HTERT RPE-1 (cell line): ENCODE data around the gene FURIN.
"Not testable (repeated sequence)": the region's sequence is repeated elsewhere in the genome, so short reads cannot be mapped to it uniquely, and the experiment has no call there.

ENCODE experiments used
- in situ Hi-C: fragments of 300-500 bp; cut with MboI; formaldehyde crosslinking; loops from 4 replicates; pipeline ENCODE4 v1.14.3; 2020; ENCODE audit warnings: low sequenced_read_pairs

The FURIN gene

DNA sequence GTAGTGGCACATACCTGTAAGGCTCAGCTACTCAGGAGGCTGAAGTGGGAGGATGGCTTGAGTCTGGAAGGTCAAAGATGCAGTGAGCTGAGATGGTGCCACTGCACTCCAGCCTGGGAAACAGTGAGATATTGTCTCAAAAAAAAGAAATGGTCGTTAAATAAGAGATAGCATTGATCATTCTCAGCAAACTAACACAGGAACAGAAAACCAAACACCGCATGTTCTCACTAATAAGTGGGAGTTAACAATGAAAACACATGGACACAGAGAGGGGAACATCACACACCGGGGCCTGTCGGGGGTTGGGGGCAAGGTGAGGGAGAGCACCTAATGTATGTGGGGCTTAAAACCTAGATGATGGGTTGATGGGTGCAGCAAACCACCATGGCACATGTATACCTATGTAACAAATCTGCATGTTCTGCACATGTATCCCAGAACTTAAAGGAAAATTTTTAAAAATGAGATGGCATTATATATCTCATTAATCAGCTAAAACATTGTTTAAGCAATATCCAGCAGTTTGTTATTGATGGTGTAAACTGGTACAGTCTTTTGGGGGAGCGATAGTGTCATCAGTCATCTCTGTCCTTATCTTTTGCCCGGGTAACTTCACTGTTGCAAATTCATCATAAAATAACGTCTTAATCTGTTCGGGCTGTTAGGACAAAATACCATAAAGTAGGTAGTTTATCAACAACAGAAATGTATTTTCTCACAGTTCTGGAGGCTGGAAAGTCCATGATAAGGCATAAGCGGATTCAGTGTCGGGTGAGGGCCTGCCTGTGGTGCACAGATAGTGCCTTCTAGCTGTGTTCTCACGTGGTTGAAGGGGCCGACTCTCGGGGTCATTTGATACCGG is 33.0 kb downstream of the FURIN start:
- in situ Hi-C loops, result no loop called here

DNA sequence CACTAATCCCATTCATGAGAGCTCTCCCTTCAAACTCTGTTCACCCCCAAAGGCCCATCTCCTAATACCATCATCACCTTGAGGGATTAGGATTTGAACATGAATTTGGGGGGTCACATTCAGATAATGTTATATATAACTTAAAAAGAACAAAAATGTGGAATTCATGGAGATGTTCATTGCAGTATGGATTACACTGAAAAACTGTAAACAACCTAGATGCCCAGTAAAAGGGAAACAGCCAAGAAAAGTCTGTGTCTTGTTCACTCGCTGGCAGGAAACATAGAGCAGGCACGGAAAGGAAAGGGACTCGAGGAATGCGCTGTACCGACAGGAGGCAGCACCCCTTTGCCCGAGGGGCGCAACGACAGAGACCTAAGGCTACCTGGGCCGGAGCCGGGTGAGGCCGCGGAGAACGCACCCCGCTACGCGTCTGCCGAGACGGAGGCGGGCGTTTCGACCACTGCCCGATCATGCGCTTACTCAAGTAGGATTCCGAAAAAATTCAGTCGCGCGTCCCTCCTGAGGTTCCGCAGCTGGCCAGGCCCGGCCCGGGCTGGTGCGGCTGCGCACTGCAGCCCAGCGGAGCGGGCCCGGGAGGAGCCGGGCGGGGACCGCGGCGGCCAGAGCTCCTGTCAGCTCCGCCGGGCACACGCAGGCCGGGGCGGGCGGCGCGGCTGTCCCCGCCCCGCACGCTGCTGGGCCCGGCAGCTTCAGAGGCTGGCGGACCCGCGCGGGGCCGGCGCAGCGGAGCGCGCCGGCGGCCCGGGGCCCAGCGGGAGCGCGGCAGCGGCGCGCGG is 33.9 kb downstream of the FURIN start:
- in situ Hi-C loops, result no loop called here

DNA sequence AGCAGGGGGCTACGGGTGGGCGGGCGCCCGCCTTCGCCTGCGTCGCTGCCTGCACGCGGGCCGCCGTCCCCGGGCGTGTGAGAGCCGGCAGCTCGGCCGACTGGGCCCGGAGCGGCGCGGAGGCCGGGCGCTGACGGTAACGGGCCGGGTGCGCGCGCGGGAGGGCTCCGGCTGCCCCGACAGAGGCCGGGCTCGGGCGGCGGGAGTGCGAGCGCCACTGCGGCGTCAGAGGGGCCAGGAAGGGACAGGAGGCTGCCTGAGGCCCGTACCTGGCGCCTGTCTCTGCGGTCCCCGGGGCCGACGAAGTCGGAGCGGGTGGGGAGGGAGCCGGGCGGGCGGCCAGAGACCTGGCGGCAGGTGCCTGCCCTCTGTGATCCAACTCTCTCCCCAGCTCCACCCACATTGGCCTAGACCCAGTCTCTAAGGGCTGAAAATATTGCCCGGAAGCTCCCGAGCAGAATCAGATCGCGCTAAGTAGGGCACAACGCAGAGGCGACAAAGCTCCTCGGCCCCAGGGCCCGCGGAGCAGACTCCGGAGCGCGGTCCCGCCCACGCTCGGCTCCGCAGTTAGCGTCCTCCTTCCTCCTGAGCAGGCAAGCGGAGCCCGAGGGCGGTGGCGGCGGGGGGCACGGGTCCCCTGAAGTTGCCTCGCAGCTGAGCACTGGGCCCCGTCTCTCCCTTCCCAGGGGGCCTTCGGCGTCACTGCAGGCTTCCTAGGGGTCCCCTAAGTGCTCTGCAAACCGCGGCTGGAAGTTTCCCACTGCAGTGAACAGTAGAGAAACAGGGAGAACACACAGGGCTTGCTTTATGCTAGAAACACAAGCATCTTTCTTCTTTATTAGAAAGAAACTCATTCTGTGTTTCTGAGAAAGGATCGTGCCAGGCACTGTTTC is 34.7 kb downstream of the FURIN start, which contains the start of gene MAN2A2:
Gene MAN2A2 (plus strand): TSS at position 463 of the 893 bp plus-strand sequence. CDS start 906 bp downstream, outside the sequence.
- in situ Hi-C loops, result no loop called here

DNA sequence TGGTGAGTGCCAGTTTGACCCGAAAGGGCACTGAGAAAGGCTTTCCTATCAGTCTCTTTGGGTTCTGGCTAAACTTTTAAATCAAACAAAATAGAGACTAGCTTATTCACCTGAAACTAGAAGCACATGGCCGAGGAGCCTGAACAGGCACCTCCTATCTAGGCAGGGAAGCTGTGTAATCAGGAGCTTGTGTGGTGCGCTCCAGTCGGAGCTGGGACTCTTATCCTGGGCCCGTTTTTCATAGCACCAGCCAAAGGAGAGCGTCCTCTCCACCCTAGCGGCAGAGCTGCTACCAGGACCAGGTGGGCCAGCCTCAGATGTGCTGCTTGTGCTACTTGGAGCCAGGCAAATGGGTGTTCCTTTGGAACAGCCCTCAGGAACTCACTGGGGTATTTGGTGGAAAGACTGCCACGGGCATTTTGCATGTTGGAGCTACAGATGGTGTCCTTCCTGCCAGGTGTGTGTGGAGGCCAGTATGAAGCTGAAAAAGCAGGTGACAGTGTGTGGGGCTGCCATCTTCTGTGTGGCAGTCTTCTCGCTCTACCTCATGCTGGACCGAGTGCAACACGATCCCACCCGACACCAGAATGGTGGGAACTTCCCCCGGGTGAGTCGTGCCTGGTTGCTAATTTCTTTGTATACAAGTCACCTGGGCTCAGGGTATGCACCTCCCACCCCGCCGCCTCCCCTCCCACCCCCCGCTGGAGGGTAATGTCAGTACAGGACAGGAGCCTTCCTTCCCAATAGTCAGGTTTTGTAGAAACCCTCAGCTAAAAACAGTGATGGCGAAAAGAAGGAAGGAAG is 35.5 kb downstream of the FURIN start:
- in situ Hi-C loops, result no loop called here

DNA sequence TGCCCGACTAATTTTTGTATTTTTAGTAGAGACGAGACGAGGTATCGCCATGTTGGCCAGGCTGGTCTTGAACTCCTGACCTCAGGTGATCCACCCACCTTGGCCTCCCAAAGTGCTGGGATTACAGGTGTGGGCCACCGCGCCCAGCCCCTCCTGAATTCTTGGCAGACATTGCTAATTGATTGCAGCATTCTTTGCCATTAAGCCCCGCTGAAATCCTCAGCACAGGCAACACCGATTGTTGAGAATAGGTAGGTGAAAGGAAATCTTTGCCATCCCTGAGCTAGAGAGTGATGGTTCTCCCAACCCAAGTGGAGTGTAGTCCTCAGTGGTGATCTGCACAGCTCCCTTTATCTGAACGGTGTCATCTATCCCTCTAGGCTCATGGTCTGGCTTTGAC is 36.4 kb downstream of the FURIN start:
- in situ Hi-C loops, result no loop called here

DNA sequence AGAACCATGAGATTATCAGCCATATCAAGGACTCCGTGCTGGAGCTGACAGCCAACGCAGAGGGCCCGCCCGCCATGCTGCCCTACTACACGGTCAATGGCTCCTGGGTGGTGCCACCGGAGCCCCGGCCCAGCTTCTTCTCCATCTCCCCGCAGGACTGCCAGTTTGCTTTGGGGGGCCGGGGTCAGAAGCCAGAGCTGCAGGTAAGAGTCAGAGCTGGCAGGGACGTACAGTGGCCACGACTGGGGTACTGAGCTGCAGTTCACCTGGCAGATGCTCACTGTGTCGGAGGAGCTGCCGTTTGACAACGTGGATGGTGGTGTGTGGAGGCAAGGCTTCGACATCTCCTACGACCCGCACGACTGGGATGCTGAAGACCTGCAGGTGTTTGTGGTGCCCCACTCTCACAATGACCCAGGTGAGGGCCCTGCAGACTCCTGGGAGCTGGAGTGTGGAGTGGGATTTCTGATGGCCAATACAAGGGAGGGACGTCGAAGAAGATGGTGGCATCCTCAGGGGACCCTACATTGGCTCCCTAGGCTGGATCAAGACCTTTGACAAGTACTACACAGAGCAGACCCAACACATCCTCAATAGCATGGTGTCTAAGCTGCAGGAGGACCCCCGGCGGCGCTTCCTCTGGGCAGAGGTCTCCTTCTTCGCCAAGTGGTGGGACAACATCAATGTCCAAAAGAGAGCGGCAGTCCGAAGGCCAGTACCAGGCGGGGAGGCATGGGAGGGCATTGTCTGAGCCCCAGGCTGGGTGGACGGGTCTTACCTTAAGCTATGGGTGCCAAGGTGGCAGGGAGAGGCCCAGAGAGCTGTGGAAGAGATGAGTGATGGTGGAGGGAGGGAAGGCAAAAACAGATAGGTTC is 37.2 kb downstream of the FURIN start:
- in situ Hi-C loops, result no loop called here

DNA sequence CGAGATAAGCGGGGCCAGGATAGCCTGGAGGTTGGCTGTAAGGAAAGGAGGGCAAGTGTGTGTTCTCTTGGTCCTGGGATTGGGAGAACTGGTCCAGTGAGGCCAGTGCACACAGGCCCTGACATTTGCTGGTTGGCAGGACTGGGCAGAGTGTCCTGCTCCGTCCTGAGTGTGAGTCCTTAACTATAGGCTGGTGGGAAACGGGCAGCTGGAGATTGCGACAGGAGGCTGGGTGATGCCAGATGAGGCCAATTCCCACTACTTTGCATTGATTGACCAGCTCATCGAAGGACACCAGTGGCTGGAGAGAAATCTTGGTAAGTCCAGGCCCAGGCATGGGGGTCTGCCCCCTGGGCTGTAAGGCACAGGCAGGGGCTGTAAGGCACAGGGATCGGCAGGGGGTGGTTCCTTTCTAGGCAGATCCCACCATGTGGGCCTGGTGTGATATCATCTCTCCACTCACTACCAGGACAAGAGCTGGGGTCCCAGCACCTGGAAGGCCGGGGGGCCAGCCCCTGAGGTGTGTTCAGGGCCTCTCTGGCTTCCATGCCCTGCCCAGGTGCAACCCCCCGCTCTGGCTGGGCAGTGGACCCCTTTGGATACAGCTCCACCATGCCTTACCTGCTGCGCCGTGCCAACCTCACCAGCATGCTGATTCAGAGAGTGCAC is 37.9 kb downstream of the FURIN start:
- in situ Hi-C loops, result no loop called here

DNA sequence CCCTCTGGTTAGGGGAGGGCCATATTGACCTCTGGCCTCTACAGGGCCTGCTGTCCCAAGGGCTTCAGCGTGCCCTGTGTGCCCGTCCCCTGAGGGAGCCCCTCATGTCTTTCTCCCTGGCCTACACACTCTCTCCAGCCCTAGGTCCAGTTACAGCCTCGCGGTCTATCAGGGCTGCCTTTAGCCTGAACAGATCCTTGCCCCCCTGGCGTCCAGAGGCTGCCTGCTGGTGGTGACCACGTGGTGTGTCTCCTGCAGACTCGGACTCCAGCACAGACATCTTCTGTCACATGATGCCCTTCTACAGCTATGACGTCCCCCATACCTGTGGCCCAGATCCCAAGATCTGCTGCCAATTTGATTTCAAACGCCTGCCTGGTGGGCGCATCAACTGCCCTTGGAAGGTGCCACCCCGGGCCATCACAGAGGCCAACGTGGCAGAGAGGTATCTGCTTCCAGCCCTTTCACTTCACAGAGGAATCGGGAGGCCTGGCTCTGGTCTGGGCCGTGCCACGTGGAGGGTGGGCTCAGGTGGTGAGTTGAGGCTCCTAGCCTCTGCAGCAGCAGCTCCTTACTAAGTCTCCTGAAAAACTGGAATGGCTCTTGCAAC is 38.8 kb downstream of the FURIN start:
- in situ Hi-C loops, result no loop called here

DNA sequence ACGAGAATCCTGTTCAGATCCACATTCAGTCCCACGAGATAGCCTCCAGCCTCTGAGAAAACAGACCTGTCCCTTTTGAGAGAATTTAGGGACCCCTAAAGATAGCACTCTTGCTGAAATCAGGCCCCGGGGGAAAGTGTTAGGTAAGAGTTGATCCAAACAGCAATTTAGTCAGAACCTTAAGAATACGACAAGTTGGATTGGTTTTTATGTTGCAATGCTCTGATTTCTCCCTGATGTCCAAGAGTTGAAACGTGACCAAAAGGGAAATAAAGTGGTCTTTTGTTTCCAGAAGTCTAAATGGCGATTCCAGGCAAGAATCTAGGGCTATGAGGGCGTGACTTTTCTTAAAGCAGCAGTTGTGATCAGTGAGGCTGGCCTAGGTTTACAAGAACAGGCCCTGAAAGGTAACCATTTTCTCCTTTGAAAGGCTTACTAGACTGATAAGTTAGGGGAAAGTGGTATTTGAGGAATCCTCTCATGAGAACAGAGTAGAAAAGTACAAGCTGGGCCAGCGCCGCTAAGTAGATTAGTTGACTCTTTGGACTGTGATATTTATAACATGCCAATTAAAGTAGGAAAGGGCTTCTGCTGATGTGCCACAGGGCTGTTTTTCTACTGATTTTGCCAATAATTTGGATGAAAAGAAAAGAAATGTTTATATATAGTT is 39.6 kb downstream of the FURIN start:
- in situ Hi-C loops, result no loop called here

DNA sequence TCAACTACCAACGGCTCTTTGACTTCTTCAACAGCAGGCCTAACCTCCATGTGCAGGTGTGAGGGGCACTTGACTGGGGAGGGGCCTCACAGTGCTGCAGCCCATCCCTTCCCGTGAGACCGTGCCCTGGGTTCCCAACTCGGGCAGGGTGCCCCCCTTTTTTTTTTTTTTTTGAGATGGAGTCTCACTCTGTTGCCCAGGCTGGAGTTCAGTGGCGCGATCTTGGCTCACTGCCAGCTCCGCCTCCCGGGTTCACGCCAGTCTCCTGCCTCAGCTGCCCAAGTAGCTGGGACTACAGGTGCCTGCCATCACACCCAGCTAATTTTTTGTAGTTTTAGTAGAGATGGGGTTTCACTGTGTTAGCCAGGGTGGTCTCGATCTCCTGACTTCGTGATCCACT is 41.1 kb downstream of the FURIN start:
- in situ Hi-C loops, result not testable (repeated sequence)

DNA sequence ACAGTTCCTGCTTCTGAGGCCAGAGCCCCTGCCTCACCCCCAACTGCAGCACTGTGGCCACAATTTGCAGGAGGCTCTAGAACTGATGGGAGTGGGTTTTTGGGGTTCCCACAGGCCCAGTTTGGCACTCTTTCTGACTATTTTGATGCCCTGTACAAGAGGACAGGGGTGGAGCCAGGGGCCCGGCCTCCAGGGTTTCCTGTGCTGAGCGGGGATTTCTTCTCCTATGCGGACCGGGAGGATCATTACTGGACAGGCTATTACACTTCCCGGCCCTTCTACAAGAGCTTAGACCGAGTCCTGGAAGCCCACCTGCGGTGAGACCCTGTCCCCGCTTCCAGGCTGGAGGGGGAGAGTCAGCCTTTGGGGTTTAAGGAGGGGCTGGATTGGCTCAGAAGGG is 41.6 kb downstream of the FURIN start:
- in situ Hi-C loops, result no loop called here

DNA sequence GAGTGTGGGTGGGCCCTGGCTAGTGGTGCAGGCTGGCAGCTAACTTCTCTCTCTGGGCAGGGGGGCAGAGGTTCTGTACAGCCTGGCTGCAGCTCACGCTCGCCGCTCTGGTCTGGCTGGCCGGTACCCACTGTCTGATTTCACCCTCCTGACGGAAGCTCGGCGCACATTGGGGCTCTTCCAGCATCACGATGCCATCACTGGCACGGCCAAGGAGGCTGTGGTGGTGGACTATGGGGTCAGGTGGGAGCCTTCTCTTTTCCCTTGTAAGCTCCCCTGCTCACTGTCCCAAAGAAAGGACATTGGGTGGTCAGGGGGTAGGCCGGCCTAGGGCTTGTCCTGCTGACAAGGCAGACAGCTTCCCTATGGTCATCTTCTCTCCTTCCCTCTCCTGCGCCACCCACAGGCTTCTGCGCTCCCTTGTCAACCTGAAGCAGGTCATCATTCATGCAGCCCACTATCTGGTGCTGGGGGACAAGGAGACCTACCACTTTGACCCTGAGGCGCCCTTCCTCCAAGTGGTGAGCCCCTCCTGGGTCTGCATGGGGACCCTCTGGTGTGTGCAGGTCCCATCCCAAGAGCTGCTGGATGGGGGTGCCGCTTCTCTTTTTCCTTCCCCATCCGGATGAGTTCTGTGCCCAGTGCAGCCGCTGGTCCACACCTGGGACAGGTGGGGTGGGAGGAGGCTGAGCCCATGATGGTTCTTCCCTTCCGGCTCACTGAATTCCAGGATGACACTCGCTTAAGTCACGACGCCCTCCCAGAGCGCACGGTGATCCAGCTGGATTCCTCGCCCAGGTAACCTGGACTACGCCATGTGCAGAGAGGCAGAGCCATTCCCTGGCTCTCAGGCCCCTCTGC is 42.3 kb downstream of the FURIN start:
- in situ Hi-C loops, result no loop called here

DNA sequence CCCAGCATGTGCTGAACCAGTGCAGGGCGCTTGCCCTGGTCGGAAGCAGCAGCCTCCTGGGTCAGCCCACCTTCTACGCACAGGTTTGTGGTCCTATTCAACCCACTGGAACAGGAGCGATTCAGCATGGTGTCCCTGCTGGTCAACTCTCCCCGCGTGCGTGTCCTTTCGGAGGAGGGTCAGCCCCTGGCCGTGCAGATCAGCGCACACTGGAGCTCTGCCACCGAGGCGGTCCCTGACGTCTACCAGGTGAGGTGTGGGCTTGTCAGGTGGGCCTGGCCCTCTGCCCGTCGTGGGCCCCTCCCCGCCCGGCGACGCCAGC is 42.9 kb downstream of the FURIN start:
- in situ Hi-C loops, result no loop called here

DNA sequence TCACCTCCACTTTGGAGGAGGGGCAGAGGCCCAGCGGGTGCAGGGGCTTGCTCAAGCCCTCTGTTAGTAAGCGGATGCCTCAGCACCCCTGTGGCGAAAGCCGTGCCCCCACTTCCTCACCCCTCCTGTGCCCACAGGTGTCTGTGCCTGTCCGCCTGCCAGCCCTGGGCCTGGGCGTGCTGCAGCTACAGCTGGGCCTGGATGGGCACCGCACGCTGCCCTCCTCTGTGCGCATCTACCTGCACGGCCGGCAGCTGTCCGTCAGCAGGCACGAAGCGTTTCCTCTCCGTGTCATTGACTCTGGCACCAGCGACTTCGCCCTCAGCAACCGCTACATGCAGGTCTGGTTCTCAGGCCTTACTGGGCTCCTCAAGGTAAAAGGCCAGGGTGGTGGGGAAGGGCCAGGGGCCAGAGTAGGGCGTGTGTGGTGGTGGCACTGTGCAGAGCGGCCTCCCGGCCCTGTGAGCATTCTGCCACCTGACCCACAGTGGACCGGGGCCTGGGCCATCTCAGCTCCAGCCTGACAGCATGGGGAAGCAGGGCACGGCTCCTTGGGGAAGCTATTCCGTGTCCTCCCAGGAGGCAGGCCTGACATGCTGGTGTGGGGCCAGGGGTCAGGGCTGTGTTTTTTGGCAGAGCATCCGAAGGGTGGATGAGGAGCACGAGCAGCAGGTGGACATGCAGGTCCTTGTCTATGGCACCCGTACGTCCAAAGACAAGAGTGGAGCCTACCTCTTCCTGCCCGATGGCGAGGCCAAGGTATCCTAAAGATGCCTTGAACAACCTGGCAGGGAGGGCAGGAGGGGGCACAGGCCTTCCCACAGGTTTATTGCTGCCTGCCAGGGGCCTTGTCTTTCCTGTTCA is 43.8 kb downstream of the FURIN start:
- in situ Hi-C loops, result no loop called here

DNA sequence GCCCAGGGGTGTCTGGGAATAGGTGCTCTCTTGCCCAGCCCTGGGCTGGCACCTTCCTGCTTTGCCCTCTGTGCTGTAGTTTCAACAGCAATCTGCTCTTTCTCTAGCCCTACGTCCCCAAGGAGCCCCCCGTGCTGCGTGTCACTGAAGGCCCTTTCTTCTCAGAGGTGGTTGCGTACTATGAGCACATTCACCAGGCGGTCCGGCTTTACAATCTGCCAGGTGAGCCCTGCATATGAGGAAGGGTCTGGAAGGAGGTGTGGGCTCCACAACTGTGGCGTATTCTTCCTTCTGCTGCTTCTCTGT is 44.3 kb downstream of the FURIN start:
- in situ Hi-C loops, result no loop called here

DNA sequence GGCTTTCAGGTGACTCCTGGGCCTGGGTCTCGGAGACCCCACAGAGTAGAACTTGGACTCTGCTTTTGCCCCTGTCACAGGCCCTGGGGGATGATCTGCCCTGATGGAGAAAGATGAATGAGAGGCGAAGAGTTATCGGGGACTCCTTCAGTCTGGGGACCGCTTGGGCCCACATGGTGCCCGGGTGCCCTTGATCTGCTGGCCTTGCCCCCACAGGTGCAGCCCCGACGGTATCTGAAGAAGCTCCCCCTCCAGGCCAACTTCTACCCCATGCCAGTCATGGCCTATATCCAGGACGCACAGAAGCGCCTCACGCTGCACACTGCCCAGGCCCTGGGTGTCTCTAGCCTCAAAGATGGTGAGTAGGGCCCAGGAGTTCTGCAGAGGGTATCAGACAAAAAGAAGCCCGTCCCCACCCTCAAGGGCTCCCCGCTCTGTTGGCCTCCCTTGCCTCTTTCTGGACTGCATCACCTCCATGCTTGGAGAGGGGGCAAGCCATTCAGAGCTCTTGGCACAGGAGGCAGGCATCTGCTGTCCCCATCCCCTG is 45.1 kb downstream of the FURIN start:
- in situ Hi-C loops, result no loop called here
